Measurements from ENCODE around the gene PDXDC1.
"Not testable (repeated sequence)": the region's sequence is repeated elsewhere in the genome, so short reads cannot be mapped to it uniquely, and the experiment has no call there.

Gene PDXDC1

GRCh38 chr16:14975418-14976194, 780 bp downstream of the PDXDC1 start:
- DNase-seq = not testable (repeated sequence)

DNA sequence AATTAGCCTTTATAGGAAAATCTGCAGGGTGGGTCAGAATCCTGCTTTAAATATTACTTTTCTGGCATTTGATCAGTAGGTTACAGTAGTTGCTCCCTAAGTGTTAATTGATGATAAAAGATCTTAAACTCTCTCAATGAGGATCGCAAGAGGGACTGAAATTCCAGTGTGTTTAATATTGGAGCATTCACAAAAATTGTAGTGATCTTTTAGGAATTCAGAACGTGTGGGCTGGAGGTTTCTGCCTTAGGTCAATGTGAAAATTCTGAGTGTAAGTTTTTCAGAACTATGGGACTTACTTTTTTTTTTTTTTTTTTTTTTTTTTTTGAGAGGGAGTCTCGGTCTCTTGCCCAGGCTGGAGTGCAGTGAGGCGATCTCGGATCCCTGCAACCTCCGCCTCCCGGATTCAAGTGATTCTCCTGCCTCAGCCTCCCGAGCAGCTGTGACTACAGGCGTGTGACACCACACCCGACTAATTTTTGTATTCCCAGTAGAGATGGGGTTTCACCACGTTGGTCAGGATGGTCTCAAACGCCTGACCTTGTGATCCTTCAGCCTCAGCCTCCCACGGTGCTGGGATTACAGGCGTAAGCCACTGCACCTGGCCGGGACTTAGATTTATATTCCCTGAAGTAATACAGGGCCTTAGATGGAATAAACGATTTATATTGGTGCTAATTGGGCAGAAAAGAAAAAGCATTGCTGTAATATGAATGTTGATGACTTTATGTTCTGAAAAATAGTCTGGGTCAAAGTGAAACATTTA, 2.3 kb downstream of the PDXDC1 start:
- DNase-seq = not testable (repeated sequence)

GRCh38 chr16:14978281-14978680, 3.5 kb downstream of the PDXDC1 start:
- not testable (repeated sequence) for DNase-seq

DNA sequence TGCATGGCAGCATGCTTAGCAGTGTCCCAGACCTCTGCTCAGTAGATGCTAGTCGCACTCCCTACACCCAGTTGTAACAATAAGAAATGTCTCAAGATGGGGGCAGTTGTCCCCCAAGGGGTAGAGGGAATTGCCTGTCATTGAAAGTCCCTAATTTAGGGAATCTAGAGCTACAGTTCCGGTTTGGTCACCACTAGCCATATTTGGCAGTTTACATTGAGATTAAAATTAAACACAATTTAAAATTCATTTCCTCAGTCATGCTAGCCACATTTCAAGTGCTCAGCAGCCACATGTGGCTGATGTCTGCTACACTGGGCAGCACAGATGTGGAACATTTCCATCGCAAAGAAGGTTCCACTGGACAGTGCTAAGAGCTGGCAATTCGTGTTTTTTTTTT, 4.1 kb downstream of the PDXDC1 start:
- DNase-seq = not testable (repeated sequence)

DNA sequence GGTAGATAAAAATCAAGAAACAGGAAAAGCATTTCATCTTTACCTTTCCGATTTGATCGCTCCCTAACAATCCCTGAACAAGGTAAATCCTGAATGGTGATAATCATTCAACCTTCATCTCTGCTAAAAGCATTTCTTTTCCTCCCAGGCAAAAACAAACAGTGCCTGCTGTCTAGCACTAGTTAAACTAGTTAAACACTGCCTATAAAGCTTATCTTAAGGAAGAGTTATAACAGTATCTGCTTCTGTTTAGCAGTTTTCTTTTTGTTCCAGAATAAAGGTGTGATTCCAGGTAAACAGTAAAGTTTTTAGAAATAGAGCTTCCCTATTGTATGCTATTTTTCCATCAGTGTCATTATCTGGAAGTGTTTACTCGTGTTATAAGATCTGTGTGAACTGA, 6.4 kb downstream of the PDXDC1 start:
- not testable (repeated sequence) for DNase-seq

- DNase-seq = not testable (repeated sequence)
Measured at GRCh38 chr16:14982521-14982920, 7.7 kb downstream of the PDXDC1 start.

DNA sequence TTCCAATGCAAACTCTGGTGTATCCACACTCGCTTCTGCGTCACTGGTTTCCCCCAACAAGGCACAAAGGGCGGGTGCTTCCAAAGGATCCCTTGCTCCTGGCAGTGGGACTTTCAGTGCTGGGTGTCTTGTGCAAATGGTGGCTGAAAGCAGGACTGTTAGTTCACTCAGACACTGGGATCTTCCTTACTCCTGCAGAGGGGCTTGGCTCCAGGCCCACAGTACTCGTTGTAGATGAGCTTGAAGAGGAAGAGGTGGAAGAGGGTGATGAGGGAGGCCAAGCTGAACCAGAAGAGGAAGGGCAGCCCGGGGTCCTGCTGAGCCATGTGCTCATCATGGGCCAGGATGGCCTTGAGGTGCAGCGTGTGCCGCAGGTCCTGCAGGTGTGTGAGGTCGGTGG, 13.3 kb downstream of the PDXDC1 start:
- not testable (repeated sequence) for DNase-seq

DNA sequence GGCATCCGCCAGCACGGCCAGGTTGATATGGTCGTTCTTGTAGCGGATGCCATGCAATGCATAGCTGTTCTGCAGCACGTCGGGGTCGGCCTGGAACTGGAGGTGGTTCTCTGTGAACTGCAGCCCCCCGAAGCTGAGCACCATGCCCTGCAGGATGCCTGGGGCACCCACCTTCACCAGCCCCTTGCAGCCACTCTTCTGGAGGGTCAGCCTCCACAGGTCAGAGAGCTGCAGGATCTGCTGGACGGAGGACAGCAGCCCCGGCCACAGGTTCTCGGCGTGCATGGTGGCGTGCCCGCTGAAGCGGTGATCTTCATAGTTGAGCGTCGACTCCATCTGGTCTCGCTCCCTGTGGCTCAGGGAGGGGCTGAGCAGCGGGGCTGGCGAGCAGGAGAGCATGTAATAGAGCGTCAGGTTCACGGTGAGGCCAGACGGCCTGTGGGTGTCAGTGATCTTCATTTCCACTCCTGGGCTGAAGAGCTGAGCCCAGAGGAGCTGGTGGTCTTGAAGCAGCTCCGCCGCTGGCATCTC, 13.9 kb downstream of the PDXDC1 start:
- not testable (repeated sequence) for DNase-seq

DNA sequence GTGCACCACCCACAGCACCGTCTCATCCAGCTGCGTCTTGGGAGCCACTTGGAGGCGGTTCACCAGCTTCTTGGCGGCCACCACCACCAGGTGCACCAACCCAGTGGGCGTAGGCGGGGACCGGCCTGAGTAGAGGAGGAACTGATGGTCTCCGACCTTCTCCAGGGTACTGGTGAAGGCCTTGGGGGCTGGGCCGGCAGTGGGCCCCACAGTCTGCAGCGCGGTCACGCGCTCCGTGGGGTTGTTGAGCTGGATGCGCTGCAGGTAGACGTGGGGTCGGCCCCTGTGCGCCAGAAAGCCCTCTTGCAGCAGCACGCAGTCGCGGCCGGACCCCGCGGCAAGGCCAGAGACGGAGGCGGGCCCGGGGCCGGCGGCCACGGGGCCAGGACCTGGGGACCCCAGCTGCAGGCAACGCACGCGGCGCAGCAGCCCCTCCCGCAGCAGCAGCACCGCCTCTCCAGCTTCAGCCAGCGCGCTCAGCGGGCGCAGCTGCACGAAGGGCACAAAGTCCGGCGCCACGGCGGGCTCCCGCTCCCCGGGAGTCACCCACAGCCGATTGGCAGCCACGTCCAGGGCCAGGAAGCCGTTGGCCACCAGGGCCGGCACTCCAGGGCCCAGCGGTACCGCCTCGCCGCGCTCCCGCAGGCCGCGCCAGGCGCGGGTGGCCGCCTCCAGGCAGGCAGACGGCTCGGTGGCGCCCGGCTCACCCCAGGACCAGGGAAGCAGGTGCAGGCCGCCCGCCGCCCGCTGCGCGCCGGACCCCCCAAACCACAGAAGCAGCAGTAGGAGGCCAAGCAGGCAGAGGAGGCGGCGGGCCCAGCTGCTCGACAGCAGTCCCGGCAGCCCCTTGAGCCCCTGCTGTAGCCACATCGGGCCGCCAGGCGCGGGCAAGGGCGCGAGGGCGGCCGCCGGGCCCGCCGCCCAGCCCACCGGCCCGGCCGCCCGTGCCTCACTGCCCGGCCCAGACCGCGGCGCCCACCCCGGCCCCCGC, 14.8 kb downstream of the PDXDC1 start:
- DNase-seq = not testable (repeated sequence)

DNA sequence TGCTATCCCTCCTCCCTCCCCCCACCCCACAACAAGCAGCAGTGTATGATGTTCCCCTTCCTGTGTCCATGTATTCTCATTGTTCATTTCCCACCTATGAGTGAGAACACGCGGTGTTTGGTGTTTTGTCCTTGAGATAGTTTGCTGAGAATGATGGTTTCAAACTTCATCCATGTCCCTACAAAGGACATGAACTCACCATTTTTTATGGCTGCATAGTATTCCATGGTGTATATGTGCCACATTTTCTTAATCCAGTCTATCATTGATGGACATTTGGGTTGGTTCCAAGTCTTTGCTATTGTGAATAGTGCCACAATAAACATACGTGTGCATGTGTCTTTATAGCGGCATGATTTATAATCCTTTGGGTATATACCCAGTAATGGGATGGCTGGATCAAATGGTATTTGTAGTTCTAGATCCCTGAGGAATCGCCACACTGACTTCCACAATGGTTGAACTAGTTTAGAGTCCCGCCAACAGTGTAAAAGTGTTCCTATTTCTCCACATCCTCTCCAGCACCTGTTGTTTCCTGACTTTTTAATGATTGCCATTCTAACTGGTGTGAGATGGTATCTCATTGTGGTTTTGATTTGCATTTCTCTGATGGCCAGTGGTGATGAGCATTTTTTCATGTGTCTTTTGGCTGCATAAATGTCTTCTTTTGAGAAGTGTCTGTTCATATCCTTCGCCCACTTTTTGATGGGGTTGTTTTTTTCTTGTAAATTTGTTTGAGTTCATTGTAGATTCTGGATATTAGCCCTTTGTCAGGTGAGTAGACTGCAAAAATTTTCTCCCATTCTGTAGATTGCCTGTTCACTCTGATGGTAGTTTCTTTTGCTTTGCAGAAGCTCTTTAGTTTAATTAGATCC, 18.7 kb downstream of the PDXDC1 start:
- DNase-seq = not testable (repeated sequence)

DNA sequence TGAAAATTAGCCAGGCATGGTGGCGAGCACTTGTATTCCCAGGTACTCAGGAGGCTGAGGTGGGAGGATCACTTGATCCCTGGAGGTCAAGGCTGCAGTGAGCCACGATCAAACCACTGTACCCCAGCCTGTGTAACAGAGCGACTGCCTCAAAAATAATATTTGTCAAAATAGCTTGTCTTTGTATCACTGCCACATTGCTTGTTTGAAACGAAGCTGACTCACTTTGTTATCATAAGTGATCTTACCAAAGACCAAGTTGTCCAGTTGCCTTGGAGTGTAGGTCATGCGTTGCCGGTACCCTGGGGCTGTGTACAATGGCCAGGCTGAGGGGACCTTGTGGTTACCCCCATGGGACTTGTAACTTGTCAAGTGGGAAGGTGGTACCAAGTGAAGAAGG, 21.9 kb downstream of the PDXDC1 start:
- DNase-seq = not testable (repeated sequence)

DNA sequence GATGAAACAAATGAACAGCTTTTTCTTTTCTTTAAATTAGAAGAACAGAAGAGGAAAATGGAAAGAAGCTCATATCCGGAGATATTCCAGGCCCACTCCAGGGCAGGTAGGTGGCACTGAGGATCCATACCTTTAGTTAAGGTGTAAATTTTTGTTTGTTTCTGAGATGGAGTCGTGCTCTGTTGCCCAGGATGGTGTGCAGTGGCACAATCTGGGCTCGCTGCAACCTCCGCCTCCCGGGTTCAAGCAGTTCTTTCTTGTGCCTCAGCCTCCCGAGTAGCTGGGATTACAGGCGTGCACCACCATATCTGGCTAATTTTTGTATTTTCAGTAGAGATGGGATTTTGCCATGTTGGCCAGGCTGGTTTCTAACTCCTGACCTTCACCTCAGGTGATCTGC, 23.5 kb downstream of the PDXDC1 start:
- not testable (repeated sequence) for DNase-seq

GRCh38 chr16:14999845-15000244, 25.0 kb downstream of the PDXDC1 start:
- DNase-seq = not testable (repeated sequence)

- DNase-seq = not testable (repeated sequence)
Measured at GRCh38 chr16:15002448-15002847, 27.6 kb downstream of the PDXDC1 start.

GRCh38 chr16:15005357-15006132, 30.7 kb downstream of the PDXDC1 start:
- DNase-seq = not testable (repeated sequence)

GRCh38 chr16:15008647-15009046, 33.8 kb downstream of the PDXDC1 start:
- not testable (repeated sequence) for DNase-seq

DNA sequence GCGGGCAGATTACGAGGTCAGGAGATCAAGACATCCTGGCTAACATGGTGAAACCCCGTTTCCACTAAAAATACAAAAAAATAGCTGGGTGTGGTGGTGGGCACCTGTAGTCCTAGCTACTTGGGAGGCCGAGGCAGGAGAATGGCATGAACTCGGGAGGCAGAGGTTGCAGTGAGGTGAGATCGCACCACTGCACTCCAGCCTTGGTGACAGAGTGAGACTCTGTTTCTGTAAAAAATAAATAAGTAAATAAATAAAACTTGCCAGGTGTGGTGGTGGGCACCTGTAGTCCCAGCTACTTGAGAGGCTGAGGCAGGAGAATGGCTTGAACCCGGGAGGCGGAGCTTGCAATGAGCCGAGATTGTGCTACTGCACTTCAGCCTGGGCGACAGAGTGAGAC, 38.1 kb downstream of the PDXDC1 start:
- not testable (repeated sequence) for DNase-seq

DNA sequence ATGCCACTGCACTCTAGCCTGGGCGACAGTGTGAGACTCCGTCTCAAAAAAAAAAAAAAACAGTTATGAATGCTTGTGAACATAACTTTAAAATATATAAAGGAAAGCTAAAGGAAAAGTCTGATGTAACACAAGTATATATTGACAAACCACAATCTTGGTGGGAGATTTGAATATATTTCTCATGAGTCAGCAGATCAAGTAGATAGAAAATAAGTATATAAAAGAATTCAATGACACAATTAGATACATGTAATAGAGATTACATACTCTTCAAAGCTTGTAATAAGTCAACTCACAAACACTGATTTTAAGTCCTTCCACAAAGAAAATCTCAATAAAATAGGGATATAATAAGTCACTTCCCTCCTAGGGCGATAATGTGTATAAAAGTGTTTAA, 40.8 kb downstream of the PDXDC1 start:
- not testable (repeated sequence) for DNase-seq

GRCh38 chr16:15016354-15016753, 41.5 kb downstream of the PDXDC1 start:
- DNase-seq = peak; percentile 51

- DNase-seq = peak; percentile 14
Measured at GRCh38 chr16:15016951-15017580, 42.2 kb downstream of the PDXDC1 start.
